B cell (primary cell): ENCODE data around the gene APBA2. TPM values are rescaled to one million over a fixed set of nuclear protein-coding genes. Genes with fewer than 3 reads are reported as not detected.

Source experiments
- ATAC-seq: fragments of 200-7000 bp; cut with Tn5 transposase; one replicate; pipeline ENCODE4 v1.10.0; 2021; ENCODE audit warnings: low read depth, mild to moderate bottlenecking, moderate number of reproducible peaks, moderate library complexity
- CTCF ChIA-PET: fragments of 350-600 bp; sonication (Branson Sonifier 250); formaldehyde crosslinking; loops from one replicate; lab custom pipeline; 2021; ENCODE audit warnings: antibody characterized with exemption, inconsistent platforms; lab: Charles Lee
- POLR2A ChIA-PET: fragments of 350-600 bp; sonication (Branson Sonifier 250); formaldehyde crosslinking; loops from one replicate; lab custom pipeline; 2021; ENCODE audit warnings: antibody characterized with exemption; lab: Charles Lee
- DNase-seq: peaks from one replicate; pipeline ENCODE4 v3.0.0; 2013
- H2AFZ ChIP-seq: 2 replicates; pipeline ENCODE4 v1.6.1; 2012; ENCODE audit warnings: mild to moderate bottlenecking, low read depth, low read length; ENCODE audit not compliant: insufficient read depth, poor library complexity, severe bottlenecking
- H3K27ac ChIP-seq, 2 donors: 1 replicate in 1 of 2; 2 replicates in 1 of 2; pipeline ENCODE4 v1.5.1; 2012 to 2013; ENCODE audit warnings: low read length in 2 of 2, mild to moderate bottlenecking in 2 of 2, moderate library complexity in 1 of 2
- H3K27me3 ChIP-seq, 4 experiments: fragments of 200-600 bp in 1 of 4; sonication (generic) in 1 of 4; replicated peaks in 1 of 4; 1 replicate in 2 of 4; 2 replicates in 2 of 4; pipeline versions ENCODE4 v1.6.1 to v1.7.0; 2013 to 2016; ENCODE audit warnings: low read length in 3 of 4, mild to moderate bottlenecking in 2 of 4, mixed read lengths in 1 of 4, moderate library complexity in 1 of 4; ENCODE audit not compliant: insufficient read depth in 4 of 4, control insufficient read depth in 3 of 4; ENCODE audit errors: control extremely low read depth in 1 of 4
- H3K36me3 ChIP-seq, 2 experiments: replicated peaks in 1 of 2; 1 replicate in 1 of 2; 2 replicates in 1 of 2; pipeline versions ENCODE4 v1.6.1 to v1.7.1; 2013; ENCODE audit warnings: low read length in 1 of 2; ENCODE audit not compliant: insufficient read depth in 2 of 2, control insufficient read depth in 1 of 2; ENCODE audit errors: control extremely low read depth in 1 of 2, extremely low read depth in 1 of 2
- H3K4me1 ChIP-seq, 2 donors: fragments of 200-600 bp in 1 of 2; sonication (generic) in 1 of 2; 1 replicate in 1 of 2; 2 replicates in 1 of 2; pipeline versions ENCODE4 v1.5.1 to v1.6.1; 2013 to 2017; ENCODE audit warnings: low read length in 2 of 2; ENCODE audit not compliant: control insufficient read depth in 2 of 2, insufficient read depth in 2 of 2
- H3K4me2 ChIP-seq: replicated peaks from 2 replicates; pipeline ENCODE3; 2012; ENCODE audit warnings: mild to moderate bottlenecking, low read depth, low read length; ENCODE audit not compliant: poor library complexity, severe bottlenecking
- H3K4me3 ChIP-seq, 5 experiments: fragments of 200-600 bp in 1 of 5; sonication (generic) in 1 of 5; 1 replicate in 3 of 5; 2 replicates in 2 of 5; pipeline versions ENCODE4 v1.5.1 to v1.7.0; 2011 to 2016; ENCODE audit warnings: low read length in 4 of 5, mild to moderate bottlenecking in 4 of 5, low read depth in 2 of 5, control low read depth in 1 of 5, moderate library complexity in 1 of 5; ENCODE audit not compliant: insufficient read depth in 1 of 5; ENCODE audit errors: control extremely low read depth in 1 of 5, extremely low read depth in 1 of 5
- H3K79me2 ChIP-seq: fragments of 200-600 bp; sonication (generic); one replicate; pipeline ENCODE4 v1.6.0; 2016; ENCODE audit warnings: low read length; ENCODE audit not compliant: control insufficient read depth, insufficient read depth
- H3K9ac ChIP-seq: fragments of 200-600 bp; sonication (generic); 2 replicates; pipeline ENCODE4 v1.6.1; 2017; ENCODE audit warnings: mild to moderate bottlenecking, low read length, moderate library complexity
- H3K9me3 ChIP-seq, 3 donors: one replicate each; pipeline versions ENCODE4 v1.6.1 to v1.7.1; 2013; ENCODE audit warnings: low read length in 2 of 3; ENCODE audit not compliant: control insufficient read depth in 2 of 3, insufficient read depth in 1 of 3; ENCODE audit errors: control extremely low read depth in 1 of 3
- H4K20me1 ChIP-seq: 2 replicates; pipeline ENCODE4 v1.6.0; 2012; ENCODE audit warnings: mild to moderate bottlenecking, low read length; ENCODE audit not compliant: insufficient read depth, control insufficient read depth, poor library complexity, severe bottlenecking
- H3K27ac Mint-ChIP-seq: one replicate; pipeline ENCODE4 v1.8.0; 2021; ENCODE audit warnings: mixed read lengths
- H3K27me3 Mint-ChIP-seq: one replicate; pipeline ENCODE4 v1.8.0; 2021; ENCODE audit warnings: mixed read lengths
- H3K4me1 Mint-ChIP-seq: one replicate; pipeline ENCODE4 v1.8.0; 2021; ENCODE audit warnings: mixed read lengths
- H3K4me3 Mint-ChIP-seq: one replicate; pipeline ENCODE4 v1.8.0; 2021; ENCODE audit warnings: mixed read lengths
- H3K9me3 Mint-ChIP-seq: one replicate; pipeline ENCODE4 v1.8.0; 2022; ENCODE audit warnings: mixed read lengths; ENCODE audit not compliant: insufficient read depth
- CTCF ChIP-seq: fragments of 200-600 bp; IDR thresholded peaks from one replicate; pipeline ENCODE4 v1.8.0; 2022; ENCODE audit warnings: antibody characterized with exemption, mild to moderate bottlenecking
- EZH2 ChIP-seq: IDR thresholded peaks from 2 replicates; pipeline ENCODE4 v1.6.1; 2012; ENCODE audit warnings: borderline replicate concordance, low read depth, mild to moderate bottlenecking, moderate library complexity, low read length; ENCODE audit not compliant: insufficient read depth, poor library complexity, severe bottlenecking
- WGBS: methylation state at CpG from one replicate; pipeline ENCODE4 v1.1.5; 2013; ENCODE audit warnings: missing lambda C conversion rate; ENCODE audit not compliant: insufficient coverage; 5-methylcytosine and 5-hydroxymethylcytosine counted together
- intact Hi-C: fragments of 100-400 bp; cut with micrococcal nuclease; formaldehyde crosslinking; loops from one replicate; pipeline ENCODE4 v1.10.0; 2022
- polyA plus RNA-seq: library from polyadenylated mRNA; depleted of rRNA; stranded (reverse); fragments of >200 nt; gene quantifications from 2 replicates; pipeline ENCODE4 v1.2.3, GENCODE V29; 2012
- total RNA-seq, 2 donors: library from RNA; stranded (reverse); fragments of 120-200 nt in 1 of 2; gene quantifications; 1 replicate in 1 of 2; 2 replicates in 1 of 2; pipeline versions ENCODE4 v1.2.3 to v1.2.4, GENCODE V29; 2013 to 2022

APBA2 gene
- total and polyA plus RNA-seq, 2 donors (not counting 1 experiment from before 2014, with no cell fraction given) = 0.19 TPM; not detected in 1

- no peaks in the 10 kb centered on the region for H3K27me3 ChIP-seq
- 83% methylated on average over 5 of the region's 5 CpGs for WGBS
- ChIA-PET POLR2A (no interaction called here), CTCF (no interaction called here)
- no peak overlapping the region for H3K9ac ChIP-seq
- Mint-ChIP-seq H3K9me3 (no peaks in the 10 kb centered on the region), H3K4me3 (no peak overlapping the region), H3K4me1 (no peaks in the 10 kb centered on the region), H3K27ac (no peak overlapping the region), H3K27me3 (peaks cover 11% of the 10 kb centered on the region)
- H3K36me3 ChIP-seq = no peaks in the 10 kb centered on the region
- no peaks in the 10 kb centered on the region for H3K79me2 ChIP-seq
- no peak for TF ChIP-seq EZH2
- no peak overlapping the region for H3K27ac ChIP-seq
- H4K20me1 ChIP-seq = no peaks in the 10 kb centered on the region
- no peak overlapping the region for H2AFZ ChIP-seq
- DNase-seq (no peak), ATAC-seq (no peak)
- H3K4me1 ChIP-seq = no peaks in the 10 kb centered on the region
- no peaks in the 10 kb centered on the region for H3K9me3 ChIP-seq
- H3K4me2 ChIP-seq = no peak overlapping the region
- no peak overlapping the region for H3K4me3 ChIP-seq
- intact Hi-C loops = no loop called here
Observed at GRCh38 chr15:29133791-29134190, 248.0 kb downstream of the APBA2 start.

GRCh38 chr15:29134239-29134638, 248.5 kb downstream of the APBA2 start:
- no peaks in the 10 kb centered on the region for H3K27me3 ChIP-seq
- ATAC-seq = no peak
- ChIA-PET CTCF (no interaction called here), POLR2A (no interaction called here)
- H3K79me2 ChIP-seq = no peaks in the 10 kb centered on the region
- H3K9me3 Mint-ChIP-seq = no peaks in the 10 kb centered on the region
- H3K9ac ChIP-seq = no peak overlapping the region
- H2AFZ ChIP-seq = no peak overlapping the region
- H4K20me1 ChIP-seq = no peaks in the 10 kb centered on the region
- no peaks in the 10 kb centered on the region for H3K9me3 ChIP-seq
- no peaks in the 10 kb centered on the region for H3K36me3 ChIP-seq
- H3K27me3 Mint-ChIP-seq = peaks cover 12% of the 10 kb centered on the region
- intact Hi-C loops = no loop called here
- no peak overlapping the region for H3K27ac ChIP-seq
- no peak for DNase-seq
- no peak overlapping the region for H3K27ac Mint-ChIP-seq
- WGBS = 100% methylated on average over 3 of the region's 6 CpGs
- no peak for TF ChIP-seq CTCF
- TF ChIP-seq EZH2 = no peak
- no peak overlapping the region for H3K4me3 ChIP-seq
- H3K4me1 Mint-ChIP-seq = no peaks in the 10 kb centered on the region
- no peaks in the 10 kb centered on the region for H3K4me1 ChIP-seq
- H3K4me3 Mint-ChIP-seq = no peak overlapping the region
- no peak overlapping the region for H3K4me2 ChIP-seq
